Body of pancreas (tissue), 4 donors: Measurements from ENCODE around the gene EML6.

ENCODE experiments used
- POLR2A ChIP-seq, 3 donors: fragments of 450-650 bp; IDR thresholded peaks; one replicate each; pipeline ENCODE4 v1.6.1; 2016; ENCODE audit warnings: antibody characterized with exemption in 3 of 3, mild to moderate bottlenecking in 2 of 3
- TF ChIP-seq, protein P1 (sequence below), 7 experiments: fragments of 450-650 bp in 4 of 7; fragments of 200-600 bp in 3 of 7; sonication (generic) in 3 of 7; IDR thresholded peaks; one replicate each; pipeline ENCODE4 v1.5.1; 2016 to 2019; ENCODE audit warnings: antibody characterized with exemption in 7 of 7

- TF ChIP-seq, protein P1, sequence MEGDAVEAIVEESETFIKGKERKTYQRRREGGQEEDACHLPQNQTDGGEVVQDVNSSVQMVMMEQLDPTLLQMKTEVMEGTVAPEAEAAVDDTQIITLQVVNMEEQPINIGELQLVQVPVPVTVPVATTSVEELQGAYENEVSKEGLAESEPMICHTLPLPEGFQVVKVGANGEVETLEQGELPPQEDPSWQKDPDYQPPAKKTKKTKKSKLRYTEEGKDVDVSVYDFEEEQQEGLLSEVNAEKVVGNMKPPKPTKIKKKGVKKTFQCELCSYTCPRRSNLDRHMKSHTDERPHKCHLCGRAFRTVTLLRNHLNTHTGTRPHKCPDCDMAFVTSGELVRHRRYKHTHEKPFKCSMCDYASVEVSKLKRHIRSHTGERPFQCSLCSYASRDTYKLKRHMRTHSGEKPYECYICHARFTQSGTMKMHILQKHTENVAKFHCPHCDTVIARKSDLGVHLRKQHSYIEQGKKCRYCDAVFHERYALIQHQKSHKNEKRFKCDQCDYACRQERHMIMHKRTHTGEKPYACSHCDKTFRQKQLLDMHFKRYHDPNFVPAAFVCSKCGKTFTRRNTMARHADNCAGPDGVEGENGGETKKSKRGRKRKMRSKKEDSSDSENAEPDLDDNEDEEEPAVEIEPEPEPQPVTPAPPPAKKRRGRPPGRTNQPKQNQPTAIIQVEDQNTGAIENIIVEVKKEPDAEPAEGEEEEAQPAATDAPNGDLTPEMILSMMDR (IDR thresholded peaks at IDR 0.05): no peak
- TF ChIP-seq POLR2A (IDR thresholded peaks at IDR 0.05): no peak
Measured at GRCh38 chr2:55006306-55006705, 282.8 kb downstream of the EML6 start.
